KMS-11 (cell line): ENCODE results near the gene SOX8.

Experiments
- H2AFZ ChIP-seq: fragments of 200-600 bp; sonication (generic); 2 replicates; pipeline ENCODE4 v1.6.1; 2016; ENCODE audit warnings: antibody characterized with exemption, mixed run types, low read depth
- H3K27ac ChIP-seq: fragments of 200-600 bp; sonication (generic); 2 replicates; pipeline ENCODE4 v1.6.1; 2016; ENCODE audit warnings: mild to moderate bottlenecking, mixed run types
- H3K27me3 ChIP-seq: fragments of 200-600 bp; sonication (generic); 2 replicates; pipeline ENCODE4 v1.6.1; 2017; ENCODE audit warnings: mild to moderate bottlenecking, low read depth, mixed run types, moderate library complexity; ENCODE audit not compliant: insufficient read depth
- H3K36me3 ChIP-seq: fragments of 200-600 bp; sonication (generic); 2 replicates; pipeline ENCODE4 v1.6.1; 2017; ENCODE audit warnings: mild to moderate bottlenecking, mixed run types; ENCODE audit not compliant: insufficient read depth
- H3K4me1 ChIP-seq: fragments of 200-600 bp; sonication (generic); 2 replicates; pipeline ENCODE4 v1.6.1; 2016; ENCODE audit warnings: mild to moderate bottlenecking, low read depth, mixed run types; ENCODE audit not compliant: poor library complexity, severe bottlenecking
- H3K4me2 ChIP-seq: fragments of 200-600 bp; sonication (generic); 2 replicates; pipeline ENCODE4 v1.7.0; 2016; ENCODE audit warnings: mild to moderate bottlenecking, mixed run types
- H3K4me3 ChIP-seq: fragments of 200-600 bp; sonication (generic); IDR thresholded peaks from 2 replicates; pipeline ENCODE4 v1.6.1; 2017; ENCODE audit warnings: low read depth, low read length, mixed read lengths; ENCODE audit not compliant: insufficient read depth
- H3K79me2 ChIP-seq: fragments of 200-600 bp; sonication (generic); 2 replicates; pipeline ENCODE4 v1.6.1; 2016; ENCODE audit warnings: low read depth, mixed run types; ENCODE audit not compliant: insufficient read depth
- H3K9ac ChIP-seq: fragments of 200-600 bp; sonication (generic); 2 replicates; pipeline ENCODE4 v1.6.1; 2016; ENCODE audit warnings: mild to moderate bottlenecking, mixed run types
- H4K20me1 ChIP-seq: fragments of 200-600 bp; sonication (generic); 2 replicates; pipeline ENCODE4 v1.6.1; 2016; ENCODE audit warnings: mild to moderate bottlenecking, mixed run types; ENCODE audit not compliant: insufficient read depth
- CTCF ChIP-seq: fragments of 200-600 bp; sonication (generic); conservative IDR thresholded peaks from 2 replicates; pipeline ENCODE4 v1.6.1; 2017; ENCODE audit warnings: low read depth, mild to moderate bottlenecking, antibody characterized with exemption, low read length, moderate library complexity, mixed read lengths

Gene SOX8

GRCh38 chr16:983044-984030 is 1.8 kb downstream of the SOX8 start:
- H3K4me1 ChIP-seq, result no peaks in the 10 kb centered on the region
- H3K27ac ChIP-seq, result no peak overlapping the region

GRCh38 chr16:984121-984694 is 2.6 kb downstream of the SOX8 start:
- Histone ChIP-seq H3K79me2 (no peaks in the 10 kb centered on the region), H3K4me3 (no peak overlapping the region), H3K4me1 (no peaks in the 10 kb centered on the region), H3K27me3 (peaks cover 75% of the 10 kb centered on the region), H3K4me2 (no peak overlapping the region), H2AFZ (no peak overlapping the region), H3K27ac (no peak overlapping the region), H3K36me3 (no peaks in the 10 kb centered on the region), H4K20me1 (no peaks in the 10 kb centered on the region), H3K9ac (no peak overlapping the region)
- TF ChIP-seq CTCF, result no peak

More at GRCh38 chr16:983044-984030, 1.8 kb downstream of the SOX8 start:
- no peaks in the 10 kb centered on the region for H3K36me3 ChIP-seq
- H3K9ac ChIP-seq, result no peak overlapping the region
- no peak overlapping the region for H3K4me3 ChIP-seq
- no peaks in the 10 kb centered on the region for H4K20me1 ChIP-seq
- H2AFZ ChIP-seq, result no peak overlapping the region
- H3K27me3 ChIP-seq, result peaks cover 69% of the 10 kb centered on the region
- H3K79me2 ChIP-seq, result no peaks in the 10 kb centered on the region
- H3K4me2 ChIP-seq, result no peak overlapping the region
- no peak for TF ChIP-seq CTCF

DNA sequence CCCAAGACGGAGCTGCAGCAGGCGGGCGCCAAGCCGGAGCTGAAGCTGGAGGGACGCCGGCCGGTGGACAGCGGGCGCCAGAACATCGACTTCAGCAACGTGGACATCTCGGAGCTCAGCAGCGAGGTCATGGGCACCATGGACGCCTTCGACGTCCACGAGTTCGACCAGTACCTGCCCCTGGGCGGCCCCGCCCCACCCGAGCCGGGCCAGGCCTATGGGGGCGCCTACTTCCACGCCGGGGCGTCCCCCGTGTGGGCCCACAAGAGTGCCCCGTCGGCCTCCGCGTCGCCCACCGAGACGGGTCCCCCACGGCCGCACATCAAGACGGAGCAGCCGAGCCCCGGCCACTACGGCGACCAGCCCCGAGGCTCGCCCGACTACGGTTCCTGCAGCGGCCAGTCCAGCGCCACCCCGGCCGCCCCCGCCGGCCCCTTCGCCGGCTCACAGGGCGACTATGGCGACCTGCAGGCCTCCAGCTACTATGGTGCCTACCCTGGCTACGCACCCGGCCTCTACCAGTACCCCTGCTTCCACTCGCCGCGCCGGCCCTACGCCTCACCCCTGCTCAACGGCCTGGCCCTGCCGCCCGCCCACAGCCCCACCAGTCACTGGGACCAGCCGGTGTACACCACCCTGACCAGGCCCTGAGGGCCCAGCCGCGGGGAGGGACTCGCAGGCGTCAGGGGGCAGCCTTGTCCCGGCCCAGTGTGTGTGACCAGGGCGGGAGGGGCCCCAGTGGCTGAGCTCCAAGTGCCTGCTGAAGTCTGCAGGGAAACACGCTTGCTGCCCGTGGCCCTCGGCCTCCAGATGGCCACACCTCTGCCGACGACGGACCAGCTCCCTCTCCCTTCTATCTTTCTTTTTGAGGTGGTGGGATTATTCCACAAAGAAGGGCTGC is 3.4 kb downstream of the SOX8 start:
- Histone ChIP-seq H3K9ac (no peak overlapping the region), H3K4me3 (no peak overlapping the region), H3K36me3 (no peaks in the 10 kb centered on the region), H3K27me3 (peaks cover 77% of the 10 kb centered on the region), H3K79me2 (no peaks in the 10 kb centered on the region), H3K27ac (no peak overlapping the region), H4K20me1 (no peaks in the 10 kb centered on the region), H3K4me2 (no peak overlapping the region), H2AFZ (no peak overlapping the region), H3K4me1 (no peaks in the 10 kb centered on the region)
- TF ChIP-seq CTCF, result no peak

DNA sequence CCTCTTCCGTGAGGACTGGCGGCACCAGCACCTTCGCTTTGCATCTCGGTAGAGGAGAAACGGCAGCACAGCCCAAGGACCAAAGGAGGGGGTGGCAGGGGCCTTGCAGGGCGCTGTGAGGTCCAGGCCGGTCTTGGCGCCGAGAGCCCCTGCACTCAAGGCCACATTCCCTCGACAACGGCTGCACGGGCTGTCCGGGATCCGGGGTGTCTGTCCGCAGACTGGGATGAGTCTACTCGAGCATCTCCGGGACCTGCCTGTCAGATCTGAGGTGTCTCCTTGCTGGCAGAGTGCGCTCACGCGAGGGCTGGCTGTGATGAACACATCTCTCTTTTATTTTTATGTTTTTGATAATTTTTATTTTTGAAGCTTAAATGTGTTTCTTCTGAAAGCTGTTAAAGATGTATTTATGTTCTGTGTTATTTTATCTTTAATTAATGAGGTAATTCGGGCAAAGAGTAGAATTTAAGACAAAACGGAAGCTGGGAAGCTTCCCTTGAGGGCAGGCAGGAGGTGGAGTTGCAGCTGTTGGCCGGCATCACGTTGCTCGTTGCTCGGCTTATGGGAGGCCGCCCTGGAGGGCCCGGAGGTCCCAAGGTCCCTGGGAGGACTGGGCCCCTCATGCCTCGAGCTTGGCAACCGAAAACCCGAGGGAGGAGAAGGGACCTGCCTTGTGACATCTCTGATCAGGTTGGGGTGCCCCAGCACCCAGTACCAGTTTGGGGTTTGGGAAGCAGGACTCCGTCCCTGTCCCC is 4.3 kb downstream of the SOX8 start:
- no peak overlapping the region for H2AFZ ChIP-seq
- H4K20me1 ChIP-seq, result no peaks in the 10 kb centered on the region

More for the DNA sequence above, 4.3 kb downstream of the SOX8 start:
- Histone ChIP-seq H3K79me2 (no peaks in the 10 kb centered on the region), H3K36me3 (no peaks in the 10 kb centered on the region), H3K4me2 (no peak overlapping the region), H3K27ac (no peak overlapping the region), H3K4me3 (no peak overlapping the region), H3K9ac (no peak overlapping the region), H3K4me1 (no peaks in the 10 kb centered on the region), H3K27me3 (peaks cover 83% of the 10 kb centered on the region)
- no peak for TF ChIP-seq CTCF
